HG03039 (cell line): ENCODE data around the gene UMODL1.
"Not testable (repeated sequence)": the region's sequence is repeated elsewhere in the genome, so short reads cannot be mapped to it uniquely, and the experiment has no call there.

ENCODE experiments used
- ATAC-seq: cut with Tn5 transposase; IDR thresholded peaks from one replicate; pipeline ENCODE4 v1.9.1; 2021; ENCODE audit warnings: mild to moderate bottlenecking, moderate library complexity; ENCODE audit not compliant: unreplicated experiment

Gene UMODL1

DNA sequence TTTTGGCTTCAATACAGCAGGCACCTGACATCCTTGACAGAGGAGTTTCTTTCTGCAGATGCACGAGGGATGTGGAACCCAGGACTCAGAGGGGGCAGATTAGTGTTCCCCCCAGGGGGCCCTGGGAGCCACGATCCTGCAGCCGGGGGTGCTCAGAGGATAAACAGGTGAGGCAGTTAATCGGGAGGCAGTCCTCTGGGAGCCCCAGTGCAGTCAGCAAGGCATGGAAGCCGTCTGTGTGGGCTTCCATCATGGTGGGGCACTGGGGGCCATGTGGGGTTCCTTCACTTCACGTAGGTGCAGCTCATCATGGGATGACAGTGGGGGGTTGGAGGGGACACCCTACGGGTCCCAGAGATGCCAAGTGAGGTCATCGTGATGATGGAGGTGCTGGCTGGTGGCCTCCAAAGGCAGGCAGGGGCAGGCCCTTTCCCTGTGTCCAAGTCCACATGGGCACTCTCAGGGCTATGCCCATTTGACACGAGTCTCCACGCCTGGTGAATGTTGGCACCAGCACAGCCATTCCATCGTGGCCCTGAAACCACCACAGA, 88.5 kb downstream of the UMODL1 start:
- no peak for ATAC-seq

DNA sequence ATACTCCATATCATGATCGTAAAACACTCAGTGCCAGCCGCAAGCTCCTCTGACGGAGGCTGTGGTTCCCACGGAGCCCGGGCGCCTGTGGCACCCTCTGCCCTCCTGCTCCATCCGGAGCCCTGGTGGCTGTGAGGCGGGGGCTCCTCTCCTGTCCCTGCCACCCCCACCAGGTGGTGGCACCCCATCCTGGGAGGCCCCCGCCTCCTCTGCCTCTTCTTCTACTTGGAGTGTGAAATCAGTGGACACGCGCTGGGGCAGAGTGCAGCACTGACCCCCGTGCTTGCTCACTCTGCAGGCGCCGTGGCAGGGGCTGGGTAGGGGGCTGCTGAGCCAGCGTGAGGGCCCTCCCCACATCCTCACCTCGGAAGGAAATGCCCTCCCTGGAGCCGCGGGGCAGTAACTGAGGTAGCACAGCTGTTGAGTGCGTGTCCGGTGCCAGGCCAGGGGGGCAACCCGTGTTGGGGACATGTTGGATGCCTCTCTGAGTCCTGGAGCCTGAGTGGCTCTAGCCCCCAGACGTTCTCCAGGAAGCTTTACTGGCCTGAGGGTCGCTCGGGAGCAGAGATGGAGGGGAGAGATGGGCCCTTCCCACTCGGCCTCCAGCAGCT, 89.1 kb downstream of the UMODL1 start:
- ATAC-seq, result no peak

- ATAC-seq, result no peak
Observed at GRCh38 chr21:42160765-42161164, 89.6 kb downstream of the UMODL1 start.

GRCh38 chr21:42161401-42161955, 90.4 kb downstream of the UMODL1 start:
- no peak for ATAC-seq

DNA sequence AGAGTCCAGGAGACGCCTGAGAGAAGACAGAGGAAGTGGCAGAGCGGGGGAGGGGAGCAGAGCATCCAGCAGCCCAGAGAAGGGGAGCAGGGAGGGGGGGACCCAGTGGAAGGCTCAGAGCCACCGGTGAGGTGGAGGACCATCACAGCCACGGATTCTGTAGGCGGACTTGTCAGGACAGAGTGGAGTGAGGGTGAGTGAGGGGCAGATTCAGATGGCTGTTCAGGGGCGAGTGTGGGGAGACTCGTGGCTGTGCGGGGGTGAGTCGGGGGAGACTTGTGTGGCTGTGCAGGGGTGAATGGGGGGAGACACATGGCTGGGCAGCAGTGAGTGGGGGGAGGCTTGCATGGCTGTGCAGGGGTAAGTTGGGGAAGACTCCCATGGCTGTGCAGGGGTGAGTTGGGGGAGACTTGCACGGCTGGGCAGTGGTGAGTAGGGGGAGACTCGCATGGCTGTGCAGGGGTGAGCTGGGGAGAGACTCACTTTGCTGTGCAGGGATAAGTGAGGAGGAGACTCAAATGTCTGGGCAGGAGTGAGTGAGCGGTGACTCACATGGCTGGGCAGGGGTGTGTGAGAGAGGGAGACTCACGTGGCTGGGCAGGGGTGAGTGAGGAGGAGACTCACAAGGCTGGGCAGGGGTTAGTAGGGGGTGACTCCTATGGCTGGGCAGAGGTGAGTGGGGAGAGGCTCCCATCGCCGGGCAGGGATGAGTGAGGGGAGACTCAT, 91.0 kb downstream of the UMODL1 start:
- no peak for ATAC-seq

GRCh38 chr21:42162831-42163510, 91.9 kb downstream of the UMODL1 start:
- no peak for ATAC-seq

GRCh38 chr21:42163511-42163863, 92.4 kb downstream of the UMODL1 start:
- ATAC-seq, result no peak

GRCh38 chr21:42164064-42164789, 93.1 kb downstream of the UMODL1 start:
- no peak for ATAC-seq

- no peak for ATAC-seq
Observed at GRCh38 chr21:42164818-42165217, 93.7 kb downstream of the UMODL1 start.

- no peak for ATAC-seq
Observed at GRCh38 chr21:42165901-42166300, 94.8 kb downstream of the UMODL1 start.

- ATAC-seq, result no peak
Observed at GRCh38 chr21:42169758-42170157, 98.6 kb downstream of the UMODL1 start.

GRCh38 chr21:42171091-42172053, 100.3 kb downstream of the UMODL1 start:
- no peak for ATAC-seq

GRCh38 chr21:42172596-42173483, 101.7 kb downstream of the UMODL1 start:
- no peak for ATAC-seq

DNA sequence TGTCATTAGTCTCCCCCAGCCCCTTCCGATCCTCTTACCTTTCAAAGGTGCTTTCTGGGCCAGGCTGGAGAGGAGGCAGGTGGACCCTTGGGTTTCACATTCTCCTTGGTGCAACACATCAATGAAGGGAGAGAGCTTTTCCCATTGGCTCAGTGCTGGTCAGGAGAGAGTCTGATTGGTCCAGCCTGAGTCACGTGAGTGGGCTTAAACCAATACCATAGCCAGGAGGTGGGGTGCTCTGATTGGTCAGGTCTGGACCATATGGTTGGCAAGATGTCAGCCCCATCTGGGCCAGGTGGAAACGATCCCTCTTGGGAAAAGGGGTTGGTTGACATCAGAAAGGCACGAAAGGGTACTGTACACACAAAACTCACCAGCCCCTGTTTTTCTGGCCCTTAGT, 103.1 kb downstream of the UMODL1 start:
- no peak for ATAC-seq

DNA sequence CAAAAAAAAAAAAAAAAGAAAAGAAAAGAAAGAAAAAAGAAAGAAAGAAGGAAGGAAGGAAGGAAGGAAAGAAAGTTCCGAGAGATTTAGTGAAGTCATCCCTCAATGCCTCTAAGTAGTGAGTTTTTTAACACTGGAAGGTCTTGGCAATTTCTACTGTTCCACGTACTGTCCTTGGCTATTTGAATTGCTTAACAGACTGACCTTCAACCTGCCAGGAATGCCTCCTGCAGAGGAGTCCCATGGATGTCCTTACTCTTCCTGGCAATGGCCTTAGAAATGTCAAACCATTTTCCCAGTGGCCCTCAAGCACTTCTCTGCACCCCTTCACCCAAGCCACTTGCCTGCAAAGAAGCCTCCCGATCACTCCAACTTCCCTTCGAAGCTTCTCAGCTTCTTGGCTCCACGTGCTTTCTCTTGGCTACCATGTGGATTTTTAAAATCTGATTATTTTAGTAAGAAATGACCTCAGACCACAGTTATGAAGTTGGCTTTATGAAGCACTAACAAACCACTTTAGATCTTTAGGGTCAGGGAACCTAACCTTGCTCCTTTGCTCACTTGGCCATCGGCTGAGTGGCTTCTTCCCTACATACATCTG, 104.1 kb downstream of the UMODL1 start:
- no peak for ATAC-seq

DNA sequence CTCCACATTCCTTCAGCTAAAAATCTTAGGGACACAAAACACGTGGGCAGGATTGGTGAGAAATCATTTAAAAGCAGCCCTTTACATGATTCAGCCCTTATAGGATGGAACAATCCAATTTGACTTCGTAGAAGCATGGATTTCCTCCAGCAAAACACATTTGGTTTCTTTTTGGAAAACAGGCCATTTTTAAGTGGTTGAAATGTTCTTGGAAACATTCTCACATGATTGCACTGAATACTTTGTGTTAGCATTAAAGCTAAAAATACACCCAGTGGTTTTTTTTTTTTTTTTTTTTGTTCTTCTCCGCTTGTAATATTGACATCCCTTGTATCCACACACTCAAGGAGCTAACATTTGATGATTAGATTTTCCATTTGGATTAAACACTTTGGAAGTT, 105.7 kb downstream of the UMODL1 start:
- no peak for ATAC-seq

GRCh38 chr21:42179316-42179715, 108.2 kb downstream of the UMODL1 start:
- ATAC-seq, result no peak

GRCh38 chr21:42180001-42180400, 108.9 kb downstream of the UMODL1 start:
- not testable (repeated sequence) for ATAC-seq
